GM19099 (cell line): ENCODE measurements around the gene UCN.

ENCODE experiments used
- POLR2A ChIP-seq: IDR thresholded peaks from 3 replicates; pipeline ENCODE4 v1.6.1; 2011; ENCODE audit warnings: low read depth; ENCODE audit not compliant: insufficient read length; ENCODE audit errors: extremely low read depth

UCN gene

GRCh38 chr2:27298391-27299080 lies 9.7 kb downstream of the UCN start:
- TF ChIP-seq POLR2A: no peak

GRCh38 chr2:27297195-27297594 lies 11.1 kb downstream of the UCN start:
- TF ChIP-seq POLR2A: no peak

- no peak for TF ChIP-seq POLR2A
Observed at GRCh38 chr2:27296481-27296880, 11.8 kb downstream of the UCN start.

- TF ChIP-seq POLR2A: no peak
Observed at GRCh38 chr2:27294928-27295327, 13.3 kb downstream of the UCN start.

- no peak for TF ChIP-seq POLR2A
Observed at GRCh38 chr2:27291865-27292264, 16.4 kb downstream of the UCN start.

GRCh38 chr2:27290549-27290948 lies 17.7 kb downstream of the UCN start:
- TF ChIP-seq POLR2A: no peak

GRCh38 chr2:27288610-27289009 lies 19.6 kb downstream of the UCN start:
- no peak for TF ChIP-seq POLR2A

- no peak for TF ChIP-seq POLR2A
Observed at GRCh38 chr2:27285481-27285880, 22.8 kb downstream of the UCN start.

- TF ChIP-seq POLR2A: no peak
Observed at GRCh38 chr2:27284996-27285395, 23.2 kb downstream of the UCN start.

- no peak for TF ChIP-seq POLR2A
Observed at GRCh38 chr2:27282892-27283291, 25.4 kb downstream of the UCN start.

- TF ChIP-seq POLR2A: no peak
Observed at GRCh38 chr2:27281855-27282559, 26.2 kb downstream of the UCN start, which contains the start of gene TRIM54. Gene TRIM54, plus strand, starts transcription at chr2:27282429. Its CDS starts 303 bp downstream, at chr2:27282732.

GRCh38 chr2:27281442-27281841 lies 26.8 kb downstream of the UCN start:
- TF ChIP-seq POLR2A: no peak

- TF ChIP-seq POLR2A: no peak
Observed at GRCh38 chr2:27280826-27281225, 27.4 kb downstream of the UCN start.

GRCh38 chr2:27278010-27278409 lies 30.2 kb downstream of the UCN start:
- TF ChIP-seq POLR2A: no peak

GRCh38 chr2:27275211-27276150 lies 32.8 kb downstream of the UCN start, which contains the start of gene DNAJC5G:
Gene DNAJC5G, plus strand, starts transcription at chr2:27275433. Its CDS starts 1,296 bp downstream, at chr2:27276729.
- no peak for TF ChIP-seq POLR2A
